ENCODE results near the gene TTC4. TPM values are rescaled to one million over a fixed set of nuclear protein-coding genes. Genes with fewer than 3 reads are reported as not detected.

TTC4 gene
- total RNA-seq, 2 donors from 2014 or later: 15.9 to 17.4 TPM

DNA sequence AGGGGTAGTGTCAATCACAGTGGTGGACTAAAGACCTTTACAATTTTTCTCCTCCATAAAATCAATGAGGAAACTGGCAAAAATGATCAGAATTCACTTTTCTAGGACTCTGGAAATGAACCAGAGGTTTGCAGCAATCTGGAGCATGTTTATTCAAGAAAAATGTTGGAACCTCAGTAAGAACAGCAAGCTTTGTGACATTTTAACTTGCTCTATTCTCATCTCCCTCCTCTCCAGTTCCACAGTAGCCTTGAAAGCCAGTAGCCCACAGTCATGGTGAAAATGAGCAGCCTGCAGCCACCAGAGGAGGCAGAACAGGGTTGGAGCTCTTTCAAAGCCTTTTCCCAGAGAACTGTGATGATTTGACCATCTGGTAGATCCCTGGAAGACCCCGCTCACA lies 9.1 kb downstream of the TTC4 start:
- TF ChIP-seq, protein P1, sequence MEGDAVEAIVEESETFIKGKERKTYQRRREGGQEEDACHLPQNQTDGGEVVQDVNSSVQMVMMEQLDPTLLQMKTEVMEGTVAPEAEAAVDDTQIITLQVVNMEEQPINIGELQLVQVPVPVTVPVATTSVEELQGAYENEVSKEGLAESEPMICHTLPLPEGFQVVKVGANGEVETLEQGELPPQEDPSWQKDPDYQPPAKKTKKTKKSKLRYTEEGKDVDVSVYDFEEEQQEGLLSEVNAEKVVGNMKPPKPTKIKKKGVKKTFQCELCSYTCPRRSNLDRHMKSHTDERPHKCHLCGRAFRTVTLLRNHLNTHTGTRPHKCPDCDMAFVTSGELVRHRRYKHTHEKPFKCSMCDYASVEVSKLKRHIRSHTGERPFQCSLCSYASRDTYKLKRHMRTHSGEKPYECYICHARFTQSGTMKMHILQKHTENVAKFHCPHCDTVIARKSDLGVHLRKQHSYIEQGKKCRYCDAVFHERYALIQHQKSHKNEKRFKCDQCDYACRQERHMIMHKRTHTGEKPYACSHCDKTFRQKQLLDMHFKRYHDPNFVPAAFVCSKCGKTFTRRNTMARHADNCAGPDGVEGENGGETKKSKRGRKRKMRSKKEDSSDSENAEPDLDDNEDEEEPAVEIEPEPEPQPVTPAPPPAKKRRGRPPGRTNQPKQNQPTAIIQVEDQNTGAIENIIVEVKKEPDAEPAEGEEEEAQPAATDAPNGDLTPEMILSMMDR (IDR thresholded peaks at IDR 0.05): no peak
- TF ChIP-seq POLR2AphosphoS5 (IDR thresholded peaks at IDR 0.05) (no peak), POLR2A (IDR thresholded peaks at IDR 0.05) (no peak)
- no peaks in the 10 kb centered on the region for H3K4me1 ChIP-seq (replicated peaks)
- 95% methylated on average over 1 of the region's 1 CpG for WGBS
- H3K4me3 ChIP-seq: no peak overlapping the region
- DNase-seq (ENCODE audit: low spot score): no peak
- H3K36me3 ChIP-seq: peaks cover 0 to 3% of the 10 kb centered on the region in 2 donors
- intact Hi-C loops (cut with DNase I): no loop called here
- H3K9me3 ChIP-seq: no peaks in the 10 kb centered on the region
- no peak overlapping the region for H3K27ac ChIP-seq
- H3K27me3 ChIP-seq (replicated peaks; ENCODE audit: insufficient read depth): no peaks in the 10 kb centered on the region

- TF ChIP-seq, protein P1 (IDR thresholded peaks at IDR 0.05): no peak
- TF ChIP-seq POLR2AphosphoS5 (IDR thresholded peaks at IDR 0.05): peak; percentile 19
- H3K27ac ChIP-seq: no peak overlapping the region
- no peak overlapping the region for H3K4me3 ChIP-seq
- no peak for DNase-seq (ENCODE audit: low spot score)
- H3K9me3 ChIP-seq: no peaks in the 10 kb centered on the region
- peaks cover 0 to 3% of the 10 kb centered on the region in 2 donors for H3K36me3 ChIP-seq
- intact Hi-C loops (cut with DNase I): no loop called here
- WGBS: 60% methylated on average over 3 of the region's 3 CpGs
- H3K27me3 ChIP-seq (replicated peaks; ENCODE audit: insufficient read depth): no peaks in the 10 kb centered on the region
- H3K4me1 ChIP-seq (replicated peaks): no peaks in the 10 kb centered on the region
These were observed 12.4 kb downstream of the TTC4 start for GRCh38 chr1:54728027-54728426.

DNA sequence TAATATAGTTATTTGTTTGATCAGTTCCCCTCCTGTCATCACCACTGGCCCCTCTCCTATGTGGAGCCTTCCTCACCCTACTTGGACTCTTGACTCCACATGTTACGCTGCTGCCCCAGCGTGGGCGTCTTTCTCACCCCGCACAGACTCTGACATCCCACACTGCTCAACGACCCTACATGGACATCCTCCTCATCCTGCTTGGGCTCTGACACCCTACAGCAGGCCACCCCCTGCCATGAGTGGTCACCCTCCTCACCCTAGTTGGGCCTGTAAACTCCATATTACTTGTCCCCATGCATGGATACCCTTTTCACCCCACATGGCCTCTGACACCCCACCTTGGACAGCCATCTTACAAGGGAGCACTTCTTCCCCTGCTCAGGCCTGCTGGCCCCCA lies 21.0 kb downstream of the TTC4 start:
- no peak for DNase-seq (ENCODE audit: low spot score)
- no peak overlapping the region for H3K27ac ChIP-seq
- no peak for TF ChIP-seq POLR2A (IDR thresholded peaks at IDR 0.05)
- no peak overlapping the region for H3K4me3 ChIP-seq
- H3K36me3 ChIP-seq: peaks cover 0 to 10% of the 10 kb centered on the region in 2 donors
- intact Hi-C loops (cut with DNase I): no loop called here
- H3K27me3 ChIP-seq (replicated peaks; ENCODE audit: insufficient read depth): no peaks in the 10 kb centered on the region
- no peaks in the 10 kb centered on the region for H3K4me1 ChIP-seq (replicated peaks)
- H3K9me3 ChIP-seq: no peaks in the 10 kb centered on the region
- WGBS: 95% methylated on average over 5 of the region's 5 CpGs

- Histone ChIP-seq H3K4me1 (replicated peaks) (no peaks in the 10 kb centered on the region), H3K4me3 (no peak overlapping the region), H3K9me3 (no peaks in the 10 kb centered on the region), H3K27ac (no peak overlapping the region), H3K36me3 (peaks cover 0 to 17% of the 10 kb centered on the region in 2 donors), H3K27me3 (replicated peaks; ENCODE audit: insufficient read depth) (no peaks in the 10 kb centered on the region)
- WGBS: 84% methylated on average over 6 of the region's 6 CpGs
- TF ChIP-seq POLR2A (IDR thresholded peaks at IDR 0.05): no peak
- TF ChIP-seq POLR2AphosphoS5 (IDR thresholded peaks at IDR 0.05): no peak
- TF ChIP-seq, protein P1 (IDR thresholded peaks at IDR 0.05): no peak
- no peak for DNase-seq (ENCODE audit: low spot score)
- intact Hi-C loops (cut with DNase I): no loop called here
These were observed 22.6 kb downstream of the TTC4 start for GRCh38 chr1:54738244-54738643.

DNA sequence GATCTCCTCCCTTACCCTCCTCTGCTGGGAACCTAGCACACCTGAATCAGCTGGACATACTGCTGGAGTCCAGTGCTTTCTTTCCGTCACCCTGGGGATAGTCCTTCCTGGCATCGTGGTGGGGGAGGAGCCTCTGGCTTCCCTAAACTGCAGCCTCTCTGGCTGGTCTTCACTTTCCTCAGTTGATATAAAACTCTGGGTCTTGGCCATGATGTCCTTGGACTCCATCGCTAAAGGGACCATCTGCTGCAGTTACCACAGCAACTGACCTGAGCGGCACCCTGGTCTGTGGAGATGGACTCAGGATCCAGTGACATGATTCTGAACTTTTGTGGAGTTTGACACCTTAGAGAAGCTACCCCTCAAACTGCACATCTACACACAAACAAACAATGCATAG lies 25.9 kb downstream of the TTC4 start:
- 83% methylated on average over 4 of the region's 4 CpGs for WGBS
- Histone ChIP-seq H3K4me1 (replicated peaks) (no peaks in the 10 kb centered on the region), H3K4me3 (no peak overlapping the region), H3K9me3 (no peaks in the 10 kb centered on the region), H3K36me3 (peaks cover 0 to 17% of the 10 kb centered on the region in 2 donors), H3K27me3 (replicated peaks; ENCODE audit: insufficient read depth) (no peaks in the 10 kb centered on the region), H3K27ac (no peak overlapping the region)
- no peak for TF ChIP-seq POLR2AphosphoS5 (IDR thresholded peaks at IDR 0.05)
- no peak for TF ChIP-seq POLR2A (IDR thresholded peaks at IDR 0.05)
- TF ChIP-seq, protein P1 (IDR thresholded peaks at IDR 0.05): no peak
- intact Hi-C loops (cut with DNase I): no loop called here
- DNase-seq (ENCODE audit: low spot score): no peak
